ENCODE measurements around the gene PLEKHA4. TPM values are rescaled to one million over a fixed set of nuclear protein-coding genes. Genes with fewer than 3 reads are reported as not detected.
A peak's percentile ranks its signal among the peaks of the same experiment; 100 is the strongest.
"Not testable (repeated sequence)": the region's sequence is repeated elsewhere in the genome, so short reads cannot be mapped to it uniquely, and the experiment has no call there.

Gene PLEKHA4
- total RNA-seq, 1 donor from 2014 or later = 22.2 TPM

DNA sequence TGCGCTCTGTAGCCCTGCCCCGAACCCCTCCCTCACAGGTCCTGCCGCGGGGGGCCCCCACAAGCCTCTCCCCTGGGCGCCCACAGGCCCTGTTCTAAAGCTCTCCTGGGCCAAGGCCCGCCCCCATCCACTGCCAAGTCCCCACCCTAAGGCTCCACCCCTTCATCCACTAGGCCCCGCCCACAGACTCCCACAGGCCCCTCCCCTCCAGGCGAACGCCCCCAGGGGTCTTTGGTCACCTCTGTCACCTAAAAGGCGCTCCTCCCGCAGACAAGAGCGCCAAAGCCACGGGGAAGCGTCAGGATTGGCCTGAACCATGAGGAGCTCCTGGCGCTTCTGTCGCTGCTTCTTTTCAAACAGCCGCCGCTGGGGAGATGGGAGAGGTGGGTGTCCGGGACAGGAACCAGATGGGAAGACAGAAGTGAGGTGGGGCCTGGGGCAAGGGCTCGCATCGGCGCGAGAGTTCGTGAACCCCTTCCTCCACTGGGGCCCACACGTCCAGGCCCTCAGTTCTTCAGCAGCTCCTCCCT lies 27.8 kb upstream of the PLEKHA4 start:
- intact Hi-C loops (cut with micrococcal nuclease) = no loop called here
- DNase-seq (peak; percentile 81), ATAC-seq (peak; percentile 53)

DNA sequence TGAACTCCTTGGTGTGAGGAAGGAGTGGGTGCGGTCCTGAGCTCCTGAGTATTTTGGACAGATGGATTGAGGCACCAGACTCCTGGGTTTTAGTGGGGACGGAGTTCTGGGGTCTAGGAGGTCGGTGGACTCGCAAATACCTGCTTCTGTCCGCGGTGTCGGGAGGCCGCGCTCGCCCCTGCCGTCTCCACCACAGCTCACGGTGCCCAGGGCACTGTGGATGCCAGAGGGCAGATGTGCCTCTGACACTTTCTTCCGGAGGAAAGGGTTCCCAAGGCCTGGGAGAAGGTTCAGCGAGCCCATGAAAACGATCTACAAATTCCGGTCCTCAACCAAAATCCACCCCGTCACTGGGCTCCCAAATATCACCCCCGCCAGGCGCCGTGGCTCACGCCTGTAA lies 26.8 kb upstream of the PLEKHA4 start:
- DNase-seq (no peak), ATAC-seq (no peak)
- intact Hi-C loops (cut with micrococcal nuclease) = no loop called here

DNA sequence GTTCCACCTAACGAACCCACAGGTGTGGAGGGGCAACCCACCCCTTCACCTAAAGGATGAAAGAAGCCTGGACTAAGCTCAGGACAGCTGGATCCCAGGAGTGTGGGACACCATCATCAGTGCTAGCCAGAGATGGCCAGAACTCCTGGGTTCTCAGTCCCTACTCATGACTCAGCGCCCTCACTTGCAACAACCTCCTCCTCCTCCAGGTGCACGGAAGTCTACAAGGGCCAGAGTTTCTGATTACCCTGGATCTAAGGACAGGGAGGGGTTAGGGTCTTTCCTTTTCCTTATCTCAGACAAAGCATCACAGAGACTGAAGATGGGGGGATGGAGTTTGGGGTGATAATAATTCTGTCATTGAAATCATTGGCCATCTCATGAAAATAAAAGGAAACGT lies 22.1 kb upstream of the PLEKHA4 start:
- intact Hi-C loops (cut with micrococcal nuclease) = no loop called here
- ATAC-seq (no peak), DNase-seq (no peak)

DNA sequence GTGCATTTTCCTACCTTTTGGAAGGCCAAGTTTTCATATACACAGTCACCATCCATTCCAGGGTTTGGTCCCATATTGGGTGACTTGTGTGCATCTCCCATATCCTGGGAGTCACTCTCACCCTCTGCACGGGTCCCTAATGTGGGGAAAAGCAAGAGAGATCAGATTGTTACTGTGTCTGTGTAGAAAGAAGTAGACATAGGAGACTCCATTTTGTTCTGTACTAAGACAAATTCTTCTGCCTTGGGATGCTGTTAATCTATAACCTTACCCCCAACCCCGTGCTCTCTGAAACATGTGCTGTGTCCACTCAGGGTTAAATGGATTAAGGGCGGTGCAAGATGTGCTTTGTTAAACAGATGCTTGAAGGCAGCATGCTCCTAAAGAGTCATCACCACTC lies 21.1 kb upstream of the PLEKHA4 start:
- ATAC-seq; DNase-seq; intact Hi-C loops (cut with micrococcal nuclease): not testable (repeated sequence)

DNA sequence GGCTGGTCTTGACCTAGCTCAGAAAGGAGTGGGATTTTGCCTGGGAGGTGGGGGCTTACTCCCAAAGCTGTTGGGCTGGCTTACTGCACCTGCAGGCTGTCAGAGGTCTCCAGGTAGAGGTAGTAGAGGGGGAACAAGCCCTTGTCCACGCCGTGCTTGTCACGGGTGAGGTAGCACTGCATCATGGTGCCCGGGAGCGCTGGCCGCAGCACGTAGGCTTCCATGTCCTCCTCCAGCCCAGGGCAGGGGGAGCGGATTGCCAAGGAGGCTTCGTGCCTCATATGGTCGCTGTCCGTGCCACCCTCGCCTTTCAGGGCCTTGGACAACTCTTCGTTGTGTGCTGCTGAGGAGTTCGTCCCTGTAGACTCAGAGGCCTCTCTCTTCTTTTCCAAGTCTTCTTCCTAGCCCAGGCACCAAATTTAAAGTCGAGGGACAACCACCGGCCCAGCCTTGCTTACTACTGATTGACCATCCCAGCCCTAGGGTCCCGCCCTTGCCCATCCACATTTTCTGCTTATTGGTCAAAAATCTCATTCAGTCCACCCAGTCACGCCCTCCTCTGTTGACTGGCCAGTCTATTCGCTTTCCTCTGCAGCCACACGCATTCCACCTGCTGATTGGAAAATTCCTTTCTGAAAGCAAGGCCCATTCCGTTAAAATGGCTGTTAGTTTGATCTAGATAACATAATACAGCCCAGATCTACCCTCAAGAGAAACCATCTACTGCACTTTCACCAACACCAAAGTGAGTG lies 19.6 kb upstream of the PLEKHA4 start:
- no peak for ATAC-seq
- intact Hi-C loops (cut with micrococcal nuclease) = no loop called here
- DNase-seq = peak; percentile 15

DNA sequence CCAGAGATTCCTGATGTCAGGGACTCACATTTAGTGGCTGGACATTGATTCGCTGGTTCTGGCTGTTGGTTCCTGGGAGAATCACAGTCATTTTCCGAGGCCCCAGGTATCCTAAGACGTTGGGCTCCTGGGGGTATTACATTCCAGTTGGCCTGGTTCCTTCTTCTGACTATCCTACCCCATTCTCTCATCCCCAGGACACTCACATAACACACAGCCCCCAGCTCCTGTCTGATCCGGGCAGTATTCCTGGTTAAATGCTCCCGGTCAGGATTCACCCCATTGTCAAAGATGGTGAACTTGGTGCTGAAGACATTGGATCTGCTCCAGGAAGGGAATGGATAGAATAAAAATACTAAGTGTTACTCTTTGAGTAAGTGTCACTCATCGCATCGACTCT lies 15.3 kb upstream of the PLEKHA4 start:
- no peak for ATAC-seq
- no peak for DNase-seq
- intact Hi-C loops (cut with micrococcal nuclease) = no loop called here

DNA sequence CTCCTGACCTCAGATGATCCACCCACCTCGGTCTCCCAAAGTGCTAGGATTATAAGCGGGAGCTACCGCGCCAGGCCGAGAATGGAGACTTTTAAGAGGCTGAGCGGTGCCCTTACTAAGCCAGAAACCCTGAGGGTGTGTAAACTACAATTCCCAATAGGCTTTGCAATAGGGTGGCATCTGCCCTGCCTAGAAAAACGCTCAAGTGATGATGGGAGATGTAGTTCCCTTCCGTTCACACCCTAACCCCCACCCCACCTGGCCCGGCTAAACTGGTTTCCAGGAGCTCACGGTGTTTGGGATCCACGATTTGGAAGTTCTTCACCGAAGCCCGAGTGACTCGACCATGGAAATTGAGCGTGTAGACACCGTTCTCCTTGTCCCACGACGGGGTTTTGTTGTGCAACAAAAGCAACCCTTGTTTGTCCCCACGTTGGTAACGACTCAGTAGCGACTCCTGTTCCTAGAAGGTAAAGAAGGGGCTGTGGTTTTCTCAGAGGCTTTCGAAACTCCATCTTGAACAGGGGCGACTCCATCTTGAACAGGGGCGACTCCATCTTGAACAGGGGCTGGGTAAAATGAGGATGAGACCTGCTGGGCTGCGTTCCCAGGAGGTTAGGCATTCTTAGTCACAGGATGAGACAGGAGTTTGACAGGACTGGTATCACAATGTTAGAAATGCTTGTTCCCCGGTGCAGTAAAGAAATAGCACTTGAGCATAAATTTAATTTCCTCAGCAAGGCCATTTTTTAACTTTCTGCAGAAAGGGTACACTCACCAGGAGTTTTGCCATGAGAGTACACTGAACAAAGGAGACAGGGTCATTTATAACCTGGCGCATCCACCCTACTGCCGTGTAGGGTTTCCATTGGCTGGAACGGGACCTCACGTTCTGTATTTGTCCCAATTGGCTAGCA lies 13.6 kb upstream of the PLEKHA4 start:
- intact Hi-C loops (cut with micrococcal nuclease) = no loop called here
- ATAC-seq (peak; percentile 19), DNase-seq (no peak)

DNA sequence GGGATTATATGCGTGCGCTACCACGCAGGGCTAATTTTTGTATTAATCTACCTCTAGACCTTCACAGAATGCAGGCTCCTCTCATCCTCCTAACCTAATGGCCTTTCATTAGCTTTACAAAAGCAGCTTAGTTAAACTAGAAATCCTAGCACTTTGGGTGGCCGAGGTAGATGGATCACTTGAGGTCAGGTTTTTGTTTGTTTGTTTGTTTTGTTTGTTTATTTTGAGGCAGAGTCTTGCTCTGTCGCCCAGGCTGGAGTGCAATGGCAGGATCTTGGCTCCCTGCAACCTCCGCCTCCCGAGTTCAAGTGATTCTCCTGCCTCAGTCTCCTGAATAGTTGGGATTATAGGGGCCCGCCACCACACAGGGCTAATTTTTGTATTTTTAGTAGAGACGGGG lies 11.3 kb upstream of the PLEKHA4 start:
- DNase-seq; intact Hi-C loops (cut with micrococcal nuclease); ATAC-seq: not testable (repeated sequence)

DNA sequence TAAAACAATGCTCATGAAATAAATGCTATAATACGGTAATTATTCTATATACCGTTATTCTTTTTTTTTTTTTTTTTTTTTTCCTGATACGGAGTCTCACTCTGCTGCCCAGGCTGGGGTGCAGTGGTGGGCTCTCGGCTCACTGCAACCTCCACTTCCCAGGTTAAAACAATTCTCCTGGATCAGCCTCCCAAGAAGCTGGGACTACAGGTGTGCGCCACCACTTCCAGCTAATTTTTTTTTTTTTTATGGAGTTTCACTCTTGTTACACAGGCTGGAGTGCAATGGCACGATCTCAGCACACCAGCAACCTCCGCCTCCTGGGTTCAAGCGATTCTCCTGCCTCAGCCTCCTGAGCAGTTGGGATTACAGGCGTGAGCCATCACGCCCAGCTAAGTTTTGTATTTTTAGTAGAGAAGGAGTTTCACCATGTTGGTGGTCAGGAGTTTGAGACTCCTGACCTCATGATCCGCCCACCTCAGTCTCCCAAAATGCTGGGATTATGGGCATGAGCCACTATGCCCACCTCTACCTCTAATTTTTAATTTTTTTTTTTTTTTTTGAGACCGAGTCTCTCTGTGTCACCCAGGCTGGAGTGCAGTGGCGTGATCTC lies 10.7 kb upstream of the PLEKHA4 start:
- DNase-seq (no peak), ATAC-seq (no peak)
- intact Hi-C loops (cut with micrococcal nuclease) = no loop called here

DNA sequence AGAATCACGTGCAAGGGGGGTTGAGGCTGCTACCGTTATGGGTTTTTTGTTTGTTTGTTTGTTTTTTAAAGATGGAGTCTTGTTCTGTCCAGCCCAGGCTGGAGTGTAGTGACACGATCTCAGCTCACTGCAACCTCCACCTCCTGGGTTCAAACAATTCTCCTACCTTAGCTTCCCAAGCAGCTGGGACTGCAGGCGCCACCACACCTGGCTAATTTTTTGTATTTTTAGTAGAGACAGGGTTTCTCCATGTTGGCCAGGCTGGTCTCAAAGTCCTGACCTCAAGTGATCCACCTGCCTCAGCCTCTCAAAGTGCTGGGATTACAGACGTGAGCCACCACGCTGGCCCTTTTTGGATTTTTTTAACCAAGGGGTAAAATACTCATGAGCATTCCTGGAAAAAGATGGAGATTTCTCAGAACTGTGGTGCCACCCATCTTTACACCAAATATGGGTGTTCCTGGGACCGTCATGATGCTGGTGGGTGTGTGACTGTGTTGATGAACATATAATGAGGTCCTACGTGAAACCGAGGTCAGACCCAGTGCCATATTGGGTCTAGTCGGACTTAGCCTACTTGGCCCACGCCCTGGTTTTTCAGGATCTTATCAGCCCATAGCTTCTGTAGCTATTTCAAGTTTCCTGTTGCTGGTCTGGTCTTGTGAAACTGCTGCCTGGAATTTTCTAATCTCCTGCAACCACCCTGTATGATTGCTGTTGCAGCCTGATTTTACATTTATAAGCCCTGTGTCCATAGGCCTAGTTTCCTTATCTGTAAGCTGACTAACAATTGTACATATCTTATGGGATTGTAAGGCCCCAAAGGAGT lies 10.0 kb upstream of the PLEKHA4 start:
- peak; percentile 55 for DNase-seq
- intact Hi-C loops (cut with micrococcal nuclease) = no loop called here
- ATAC-seq = peak; percentile 58

DNA sequence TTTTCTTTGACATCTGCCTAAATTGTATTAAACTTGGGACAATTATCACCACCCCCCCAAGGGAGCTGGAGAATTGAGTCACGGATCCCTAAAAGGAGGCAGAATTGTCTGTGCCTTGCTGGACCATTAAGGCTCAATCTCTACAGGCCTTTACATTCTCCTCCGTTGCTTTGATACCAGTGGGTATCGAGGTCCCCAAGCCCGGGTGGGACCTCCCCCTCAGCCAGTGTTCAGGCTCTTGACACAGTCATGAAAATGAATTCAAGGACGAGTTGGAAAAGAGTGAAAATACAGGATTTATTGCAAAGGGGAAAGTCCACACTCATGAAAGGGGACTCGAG lies 9.4 kb upstream of the PLEKHA4 start:
- ATAC-seq (no peak), DNase-seq (no peak)
- intact Hi-C loops (cut with micrococcal nuclease) = no loop called here

DNA sequence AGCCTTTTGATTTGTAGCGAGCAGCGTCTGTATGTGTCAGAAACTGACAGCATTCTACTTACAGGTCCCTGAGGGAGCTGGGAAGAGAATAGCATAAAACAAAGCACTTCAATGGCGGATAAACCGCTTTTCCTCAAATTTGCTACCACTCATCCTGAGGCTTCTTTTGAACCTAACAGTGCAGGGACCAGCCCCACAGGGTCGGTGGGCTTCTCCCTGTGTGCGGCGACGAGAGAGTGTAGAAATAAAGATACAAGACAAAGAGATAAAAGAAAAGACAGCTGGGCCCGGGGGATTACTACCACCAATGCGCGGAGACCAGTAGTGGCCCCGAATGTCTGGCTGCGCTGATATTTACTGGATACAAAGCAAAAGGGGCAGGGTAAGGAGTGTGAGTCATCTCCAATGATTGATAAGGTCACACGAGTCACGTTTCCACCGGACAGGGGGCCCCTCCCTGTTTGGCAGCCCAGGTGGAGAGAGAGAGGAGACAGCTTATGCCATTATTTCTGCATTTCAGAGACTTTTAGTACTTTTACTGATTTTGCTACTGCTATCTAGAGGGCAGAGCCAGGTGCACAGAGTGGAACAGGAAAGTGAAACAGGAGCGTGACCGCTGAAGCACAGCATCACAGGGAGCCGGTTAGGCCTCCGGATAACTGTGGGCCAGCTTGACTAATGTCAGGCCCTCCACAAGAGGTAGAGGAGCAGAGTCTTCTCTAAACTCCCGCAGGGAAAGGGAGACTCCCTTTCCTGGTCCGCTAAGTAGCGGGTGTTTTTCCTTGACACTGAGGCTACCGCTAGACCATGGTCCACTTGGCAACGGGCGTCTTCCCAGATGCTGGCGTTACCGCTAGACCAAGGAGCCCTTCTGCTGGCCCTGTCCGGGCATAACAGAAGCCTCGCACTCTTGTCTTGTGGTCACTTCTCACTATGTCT lies 7.9 kb upstream of the PLEKHA4 start:
- intact Hi-C loops (cut with micrococcal nuclease); ATAC-seq: not testable (repeated sequence)
- peak; percentile 61 for DNase-seq

DNA sequence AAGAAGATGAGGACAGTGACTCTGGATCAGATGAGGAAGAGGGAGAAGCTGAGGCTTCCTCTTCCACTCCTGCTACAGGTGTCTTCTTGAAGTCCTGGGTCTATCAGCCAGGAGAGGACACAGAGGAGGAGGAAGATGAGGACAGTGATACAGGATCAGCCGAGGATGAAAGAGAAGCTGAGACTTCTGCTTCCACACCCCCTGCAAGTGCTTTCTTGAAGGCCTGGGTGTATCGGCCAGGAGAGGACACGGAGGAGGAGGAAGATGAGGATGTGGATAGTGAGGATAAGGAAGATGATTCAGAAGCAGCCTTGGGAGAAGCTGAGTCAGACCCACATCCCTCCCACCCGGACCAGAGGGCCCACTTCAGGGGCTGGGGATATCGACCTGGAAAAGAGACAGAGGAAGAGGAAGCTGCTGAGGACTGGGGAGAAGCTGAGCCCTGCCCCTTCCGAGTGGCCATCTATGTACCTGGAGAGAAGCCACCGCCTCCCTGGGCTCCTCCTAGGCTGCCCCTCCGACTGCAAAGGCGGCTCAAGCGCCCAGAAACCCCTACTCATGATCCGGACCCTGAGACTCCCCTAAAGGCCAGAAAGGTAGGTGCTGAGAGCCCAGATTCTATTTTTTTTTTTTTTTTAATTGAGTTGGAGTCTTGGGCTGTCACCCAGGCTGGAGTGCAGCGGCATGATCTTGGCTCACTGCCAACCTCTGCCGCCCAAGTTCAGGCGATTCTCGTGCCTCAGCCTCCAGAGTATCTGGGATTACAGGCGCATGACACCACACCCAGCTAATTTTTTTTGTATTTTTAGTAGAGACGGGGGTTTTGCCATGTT lies 6.1 kb upstream of the PLEKHA4 start:
- ATAC-seq (no peak), DNase-seq (peak; percentile 64)
- intact Hi-C loops (cut with micrococcal nuclease) = no loop called here

DNA sequence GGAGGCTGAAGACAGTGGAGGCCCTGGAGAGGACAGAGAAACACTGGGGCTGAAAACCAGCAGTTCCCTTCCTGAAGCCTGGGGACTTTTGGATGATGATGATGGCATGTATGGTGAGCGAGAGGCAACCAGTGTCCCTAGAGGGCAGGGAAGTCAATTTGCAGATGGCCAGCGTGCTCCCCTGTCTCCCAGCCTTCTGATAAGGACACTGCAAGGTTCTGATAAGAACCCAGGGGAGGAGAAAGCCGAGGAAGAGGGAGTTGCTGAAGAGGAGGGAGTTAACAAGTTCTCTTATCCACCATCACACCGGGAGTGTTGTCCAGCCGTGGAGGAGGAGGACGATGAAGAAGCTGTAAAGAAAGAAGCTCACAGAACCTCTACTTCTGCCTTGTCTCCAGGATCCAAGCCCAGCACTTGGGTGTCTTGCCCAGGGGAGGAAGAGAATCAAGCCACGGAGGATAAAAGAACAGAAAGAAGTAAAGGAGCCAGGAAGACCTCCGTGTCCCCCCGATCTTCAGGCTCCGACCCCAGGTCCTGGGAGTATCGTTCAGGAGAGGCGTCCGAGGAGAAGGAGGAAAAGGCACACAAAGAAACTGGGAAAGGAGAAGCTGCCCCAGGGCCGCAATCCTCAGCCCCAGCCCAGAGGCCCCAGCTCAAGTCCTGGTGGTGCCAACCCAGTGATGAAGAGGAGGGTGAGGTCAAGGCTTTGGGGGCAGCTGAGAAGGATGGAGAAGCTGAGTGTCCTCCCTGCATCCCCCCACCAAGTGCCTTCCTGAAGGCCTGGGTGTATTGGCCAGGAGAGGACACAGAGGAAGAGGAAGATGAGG lies 5.3 kb upstream of the PLEKHA4 start:
- ATAC-seq (peak; percentile 12), DNase-seq (no peak)
- intact Hi-C loops (cut with micrococcal nuclease) = no loop called here

DNA sequence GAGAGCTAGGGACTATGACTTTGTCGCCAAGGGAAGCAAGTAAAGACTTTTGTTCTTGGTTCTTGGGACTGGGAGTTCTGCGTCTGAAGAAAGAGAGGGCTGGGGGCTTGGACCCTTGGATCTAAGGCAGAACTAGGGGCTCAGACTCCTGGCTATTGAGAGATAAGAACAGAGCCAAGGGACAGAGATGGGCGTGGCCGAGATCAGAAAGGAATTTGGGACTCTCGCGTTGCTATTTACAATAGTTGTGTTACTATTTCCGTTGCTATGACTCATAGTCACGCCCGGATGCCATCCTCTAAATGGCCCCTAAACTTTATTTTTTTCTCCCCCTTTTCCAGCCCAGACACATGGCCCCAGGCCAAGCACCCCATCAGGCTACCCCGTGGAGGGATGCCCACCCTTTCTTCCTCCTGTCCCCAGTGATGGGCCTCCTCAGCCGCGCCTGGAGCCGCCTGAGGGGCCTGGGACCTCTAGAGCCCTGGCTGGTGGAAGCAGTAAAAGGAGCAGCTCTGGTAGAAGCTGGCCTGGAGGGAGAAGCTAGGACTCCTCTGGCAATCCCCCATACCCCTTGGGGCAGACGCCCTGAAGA lies 4.6 kb upstream of the PLEKHA4 start:
- intact Hi-C loops (cut with micrococcal nuclease) = no loop called here
- DNase-seq = peak; percentile 86
- ATAC-seq = peak; percentile 74

Data from left ventricle myocardium superior (tissue), 1 donor.